H1 (cell line): ENCODE results near the gene ZRANB3. TPM values are rescaled to one million over a fixed set of nuclear protein-coding genes. Genes with fewer than 3 reads are reported as not detected.

Source experiments
- CTCF ChIA-PET: fragments of 300-600 bp; sonication (Branson Sonifier 250); formaldehyde crosslinking; loops from one replicate; lab custom pipeline; 2021; ENCODE audit not compliant: partially characterized antibody; lab: Charles Lee
- POLR2A ChIA-PET: fragments of 300-600 bp; sonication (Branson Sonifier 250); formaldehyde crosslinking; loops from one replicate; lab custom pipeline; 2021; ENCODE audit warnings: inconsistent platforms; ENCODE audit not compliant: partially characterized antibody; lab: Charles Lee
- DNase-seq, 2 experiments: peaks; one replicate each; pipeline versions ENCODE4 v3.0.0 to v3.0.0-alpha.2; 2010 to 2022; ENCODE audit warnings: low spot score in 2 of 2, low read depth in 1 of 2, mixed read lengths in 1 of 2
- FAIRE-seq: peaks from 2 replicates; lab custom pipeline; 2011; peaks lifted over from hg19 to GRCh38; lab: Jason Lieb, UNC
- H2AFZ ChIP-seq: 2 replicates; pipeline ENCODE4 v1.8.1; 2012; ENCODE audit warnings: low read length, inconsistent platforms
- H2AK5ac ChIP-seq: 2 replicates; pipeline ENCODE4 v1.6.1; 2013; ENCODE audit warnings: low read depth, low read length
- H2BK120ac ChIP-seq: replicated peaks from 2 replicates; pipeline ENCODE3; 2013; ENCODE audit warnings: low read depth, low read length, inconsistent platforms
- H2BK12ac ChIP-seq: 2 replicates; pipeline ENCODE4 v1.6.1; 2013; ENCODE audit warnings: low read depth, low read length
- H2BK15ac ChIP-seq: 2 replicates; pipeline ENCODE4 v1.6.1; 2013; ENCODE audit warnings: low read length
- H2BK20ac ChIP-seq: 2 replicates; pipeline ENCODE4 v1.6.1; 2013; ENCODE audit warnings: low read length
- H2BK5ac ChIP-seq: 2 replicates; pipeline ENCODE4 v1.6.1; 2013; ENCODE audit warnings: low read depth, low read length
- H3K14ac ChIP-seq: 2 replicates; pipeline ENCODE4 v1.6.1; 2013; ENCODE audit warnings: inconsistent platforms; ENCODE audit not compliant: insufficient read length
- H3K18ac ChIP-seq: 2 replicates; pipeline ENCODE4 v1.6.1; 2013; ENCODE audit warnings: low read length; ENCODE audit errors: extremely low read depth
- H3K23ac ChIP-seq: 2 replicates; pipeline ENCODE4 v1.6.1; 2013; ENCODE audit warnings: inconsistent platforms; ENCODE audit not compliant: insufficient read length
- H3K23me2 ChIP-seq: 2 replicates; pipeline ENCODE4 v1.6.1; 2013; ENCODE audit warnings: low read depth, low read length
- H3K27ac ChIP-seq: 2 replicates; pipeline ENCODE4 v1.6.1; 2011; ENCODE audit warnings: low read depth, low read length, inconsistent platforms
- H3K27me3 ChIP-seq, 4 experiments: replicated peaks in 1 of 4; 1 replicate in 1 of 4; 2 replicates in 3 of 4; pipeline versions ENCODE4 v1.6.1 to v1.8.1; 2011 to 2013; ENCODE audit warnings: low read length in 3 of 4, mild to moderate bottlenecking in 3 of 4, inconsistent platforms in 2 of 4, mixed read lengths in 2 of 4, moderate library complexity in 1 of 4; ENCODE audit not compliant: control insufficient read depth in 3 of 4, insufficient read depth in 3 of 4; ENCODE audit errors: extremely low read depth in 1 of 4
- H3K36me3 ChIP-seq, 4 experiments: 2 replicates each; pipeline versions ENCODE4 v1.6.1 to v1.8.1; 2011 to 2013; ENCODE audit warnings: mild to moderate bottlenecking in 4 of 4, low read length in 3 of 4, moderate library complexity in 2 of 4, control low read depth in 1 of 4, inconsistent platforms in 1 of 4; ENCODE audit not compliant: insufficient read depth in 4 of 4, control insufficient read depth in 2 of 4
- H3K4ac ChIP-seq: replicated peaks from 2 replicates; pipeline ENCODE3; 2013; ENCODE audit warnings: low read length, low read depth, mixed read lengths, inconsistent platforms; ENCODE audit not compliant: insufficient read length
- H3K4me1 ChIP-seq, 4 experiments: replicated peaks in 1 of 4; 1 replicate in 1 of 4; 2 replicates in 3 of 4; pipeline versions ENCODE4 v1.6.1 to v1.8.1; 2011 to 2013; ENCODE audit warnings: low read length in 3 of 4, inconsistent platforms in 2 of 4, mixed read lengths in 1 of 4; ENCODE audit not compliant: insufficient read depth in 4 of 4, control insufficient read depth in 3 of 4
- H3K4me2 ChIP-seq, 2 experiments: 2 replicates each; pipeline versions ENCODE4 v1.6.1 to v1.8.1; 2011 to 2013; ENCODE audit warnings: low read depth in 2 of 2, low read length in 2 of 2, control low read depth in 1 of 2, inconsistent platforms in 1 of 2, mild to moderate bottlenecking in 1 of 2; ENCODE audit not compliant: insufficient read depth in 1 of 2
- H3K4me3 ChIP-seq, 4 experiments: fragments of 200-600, 300-600 bp in 1 of 4; sonication (generic), shearing (Covaris generic), sonication (Bioruptor Twin) in 1 of 4; 2 replicates each; pipeline versions ENCODE4 v1.5.1 to v1.8.1; 2011 to 2016; ENCODE audit warnings: low read length in 4 of 4, low read depth in 3 of 4, control low read depth in 2 of 4, inconsistent platforms in 2 of 4, mild to moderate bottlenecking in 2 of 4, mixed read lengths in 1 of 4, moderate library complexity in 1 of 4; ENCODE audit not compliant: insufficient read depth in 2 of 4; ENCODE audit errors: extremely low read depth in 1 of 4
- H3K56ac ChIP-seq: replicated peaks from 2 replicates; pipeline ENCODE3; 2013; ENCODE audit warnings: low read depth, mild to moderate bottlenecking, mixed read lengths, low read length, inconsistent platforms; ENCODE audit not compliant: insufficient read length
- H3K79me1 ChIP-seq: 2 replicates; pipeline ENCODE4 v1.6.1; 2013; ENCODE audit warnings: low read depth, low read length, control low read depth
- H3K79me2 ChIP-seq, 2 experiments: 2 replicates each; pipeline versions ENCODE4 v1.6.1 to v1.8.1; 2012 to 2013; ENCODE audit warnings: low read length in 2 of 2, mild to moderate bottlenecking in 2 of 2, inconsistent platforms in 1 of 2; ENCODE audit not compliant: insufficient read depth in 2 of 2, control insufficient read depth in 1 of 2
- H3K9ac ChIP-seq, 4 experiments: replicated peaks in 1 of 4; 1 replicate in 1 of 4; 2 replicates in 3 of 4; pipeline versions ENCODE4 v1.6.1 to v1.8.1; 2011 to 2013; ENCODE audit warnings: low read depth in 3 of 4, low read length in 3 of 4, control low read depth in 2 of 4, mild to moderate bottlenecking in 2 of 4, moderate library complexity in 2 of 4, inconsistent platforms in 1 of 4; ENCODE audit errors: extremely low read depth in 1 of 4
- H3K9me3 ChIP-seq, 2 experiments: 2 replicates each; pipeline versions ENCODE4 v1.6.1 to v1.8.1; 2012 to 2013; ENCODE audit warnings: mild to moderate bottlenecking in 2 of 2, moderate library complexity in 2 of 2, control low read depth in 1 of 2, inconsistent platforms in 1 of 2, low read depth in 1 of 2, low read length in 1 of 2, mixed read lengths in 1 of 2; ENCODE audit not compliant: insufficient read depth in 2 of 2
- H4K20me1 ChIP-seq, 2 experiments: replicated peaks in 1 of 2; 2 replicates each; pipeline versions ENCODE3 to v1.8.1; 2011 to 2013; ENCODE audit warnings: inconsistent platforms in 2 of 2, low read length in 2 of 2, mild to moderate bottlenecking in 1 of 2; ENCODE audit not compliant: insufficient read depth in 2 of 2, control insufficient read depth in 1 of 2
- H4K5ac ChIP-seq: 2 replicates; pipeline ENCODE4 v1.6.1; 2013; ENCODE audit warnings: low read length, low read depth, mixed read lengths, inconsistent platforms; ENCODE audit not compliant: insufficient read length
- H4K8ac ChIP-seq: 2 replicates; pipeline ENCODE4 v1.8.0; 2013; ENCODE audit warnings: mild to moderate bottlenecking, moderate library complexity, low read length, inconsistent platforms; ENCODE audit not compliant: insufficient read depth; ENCODE audit errors: extremely low read depth
- H4K91ac ChIP-seq: replicated peaks from 2 replicates; pipeline ENCODE3; 2013; ENCODE audit warnings: low read length, mixed read lengths, inconsistent platforms; ENCODE audit not compliant: insufficient read length
- ATF3 ChIP-seq: IDR thresholded peaks from 2 replicates; pipeline ENCODE4 v1.6.1; 2011; ENCODE audit warnings: low read depth, mild to moderate bottlenecking, low read length; ENCODE audit not compliant: insufficient read depth
- BRCA1 ChIP-seq: IDR thresholded peaks from 2 replicates; pipeline ENCODE4 v1.6.1; 2012; ENCODE audit warnings: low read depth, low read length, improper control_type of control experiment
- CBX8 ChIP-seq: fragments of 300-800, 300-1000 bp; sonication (generic); IDR thresholded peaks from 2 replicates; pipeline ENCODE4 v1.7.1; 2016; ENCODE audit warnings: low read depth, low read length, borderline replicate concordance
- KDM5A ChIP-seq: fragments of 200-600 bp; IDR thresholded peaks from 2 replicates; pipeline ENCODE4 v1.7.1; 2012; ENCODE audit warnings: mild to moderate bottlenecking, low read length, inconsistent platforms, mixed read lengths
- SAP30 ChIP-seq: fragments of 300-600 bp; sonication (generic); IDR thresholded peaks from 2 replicates; pipeline ENCODE4 v1.7.1; 2012; ENCODE audit warnings: low read length, moderate library complexity, mild to moderate bottlenecking, inconsistent platforms; ENCODE audit not compliant: insufficient read depth, insufficient replicate concordance
- SP4 ChIP-seq: IDR thresholded peaks from 2 replicates; pipeline ENCODE4 v1.6.1; 2012; ENCODE audit warnings: low read length, inconsistent platforms
- WGBS, 2 experiments: shearing (Covaris generic) in 1 of 2; methylation state at CpG; one replicate each; pipeline versions ENCODE4 v1.1.6 to v1.1.7; 2013 to 2015; ENCODE audit warnings: low lambda C conversion rate in 2 of 2, mixed read lengths in 2 of 2, inconsistent platforms in 1 of 2, low coverage in 1 of 2, missing lambda C conversion rate in 1 of 2; ENCODE audit not compliant: insufficient replicate concordance in 2 of 2, insufficient coverage in 1 of 2, insufficient read length in 1 of 2; ENCODE audit errors: extremely low coverage in 1 of 2, missing lambda C conversion rate in 1 of 2; 5-methylcytosine and 5-hydroxymethylcytosine counted together
- polyA plus RNA-seq, 7 experiments: library from polyadenylated mRNA; depleted of rRNA in 3 of 7; stranded (reverse) in 5 of 7; unstranded in 2 of 7; fragments of >200 nt in 5 of 7; fragments of 200-250 nt in 2 of 7; gene quantifications; 1 replicate in 5 of 7; 2 replicates in 1 of 7; 4 replicates in 1 of 7; pipeline versions ENCODE4 v1.2.1 to v1.2.3, GENCODE V29; 2011 to 2013; ENCODE audit warnings: missing spikeins in 2 of 7, mixed read lengths in 2 of 7
- total RNA-seq: library from RNA; stranded (reverse); fragmentation: NEBNext Ultra II Directional; extraction: Animal tissue kit (Norgen Biotek cat#: 25700); gene quantifications from 2 replicates; pipeline ENCODE4 v1.2.1, GENCODE V29; 2021

ZRANB3 gene
- total and polyA plus RNA-seq, 2 of the 8 experiments (the other 6 are each of a cell fraction or from before 2014, with no cell fraction given): 4.5 to 19.3 TPM

- Histone ChIP-seq H3K79me1 (no peaks in the 10 kb centered on the region), H3K56ac (no peak overlapping the region), H2BK120ac (no peak overlapping the region), H3K4me1 (no peaks in the 10 kb centered on the region), H3K9me3 (no peaks in the 10 kb centered on the region), H2BK20ac (no peak overlapping the region), H2BK12ac (no peak overlapping the region), H3K36me3 (no peaks in the 10 kb centered on the region; a peak in 1 of 8 replicates), H2BK5ac (no peak overlapping the region), H2AFZ (no peak overlapping the region), H3K4ac (no peak overlapping the region), H3K23me2 (no peaks in the 10 kb centered on the region), H4K91ac (no peak overlapping the region), H3K23ac (no peak overlapping the region), H4K8ac (no peak overlapping the region), H3K18ac (no peak overlapping the region), H2AK5ac (no peak overlapping the region), H3K14ac (no peak overlapping the region), H3K27ac (no peak overlapping the region), H3K79me2 (no peaks in the 10 kb centered on the region), H3K27me3 (no peaks in the 10 kb centered on the region), H3K4me2 (no peak overlapping the region), H4K5ac (no peak overlapping the region), H4K20me1 (no peaks in the 10 kb centered on the region), H3K9ac (no peak overlapping the region), H3K4me3 (no peak overlapping the region), H2BK15ac (no peak overlapping the region)
- DNase-seq (no peak), FAIRE-seq (no peak)
- ChIA-PET CTCF (interaction anchor here (1.4 kb wide), 1 partner anchor 70 kb away, joined by 3 read pairs; no protein-coding TSS in a partner anchor), POLR2A (no interaction called here)
- 92% methylated on average over 4 of the region's 4 CpGs; no CpG with 5 or more reads in 1 of the 2 experiments for WGBS, 2 experiments
- TF ChIP-seq ATF3 (no peak), CBX8 (no peak), SAP30 (no peak), KDM5A (no peak), BRCA1 (no peak), SP4 (no peak)
These were observed 195.8 kb downstream of the ZRANB3 start for GRCh38 chr2:135335256-135335655.
